ENCODE results near the gene PIH1D1.

- TF ChIP-seq POLR2A (IDR thresholded peaks at IDR 0.05) (no peak), CTCF (IDR thresholded peaks at IDR 0.05) (no peak)
These were observed 52.7 kb downstream of the PIH1D1 start for GRCh38 chr19:49398931-49399330.
